Pancreas (tissue), 10 donors: ENCODE data around the gene RDH14. TPM values are rescaled to one million over a fixed set of nuclear protein-coding genes. Genes with fewer than 3 reads are reported as not detected.
A peak's percentile ranks its signal among the peaks of the same experiment; 100 is the strongest.

Source experiments
- ATAC-seq, 4 donors: fragments of 200-7000 bp; cut with Tn5 transposase; one replicate each; pipeline versions ENCODE4 v1.8.0 to v1.9.1; 2020; ENCODE audit warnings: mild to moderate bottlenecking in 4 of 4, moderate library complexity in 4 of 4
- DNase-seq, 6 donors: peaks; one replicate each; pipeline ENCODE4 v3.0.0-alpha.2; 2020
- FAIRE-seq: peaks from 2 replicates; lab custom pipeline; 2012; peaks lifted over from hg19 to GRCh38; lab: Jason Lieb, UNC
- H3K27ac ChIP-seq, 4 donors: fragments of 200-600 bp; sonication (generic); 1 replicate in 3 of 4; 2 replicates in 1 of 4; pipeline versions ENCODE4 v1.5.0 to v1.8.0; 2020
- H3K27me3 ChIP-seq, 4 donors: fragments of 200-600 bp; one replicate each; pipeline ENCODE4 v1.8.0; 2021
- H3K36me3 ChIP-seq, 3 donors: fragments of 200-600 bp; sonication (generic) in 1 of 3; one replicate each; pipeline versions ENCODE4 v1.5.0 to v1.8.0; 2020 to 2021
- H3K4me1 ChIP-seq, 3 donors: fragments of 200-600 bp; one replicate each; pipeline ENCODE4 v1.8.0; 2021
- H3K4me3 ChIP-seq, 4 donors: fragments of 200-600 bp; sonication (generic) in 2 of 4; one replicate each; pipeline versions ENCODE4 v1.5.0 to v1.8.0; 2020 to 2021
- H3K9me3 ChIP-seq, 4 donors: fragments of 200-600 bp; one replicate each; pipeline ENCODE4 v1.8.0; 2021
- CTCF ChIP-seq, 4 donors: fragments of 200-600 bp; sonication (generic) in 3 of 4; IDR thresholded peaks; one replicate each; pipeline versions ENCODE4 v1.5.0 to v1.8.0; 2021; ENCODE audit warnings: antibody characterized with exemption in 4 of 4
- WGBS, 2 donors: extraction: QIAGEN DNeasy Blood & Tissue Kit; methylation state at CpG; one replicate each; pipeline ENCODE4 v1.1.7; 2013; 5-methylcytosine and 5-hydroxymethylcytosine counted together
- intact Hi-C, 3 donors: fragments of 100-400 bp; cut with DNase I; formaldehyde crosslinking; loops; one replicate each; pipeline versions ENCODE4 v1.11.1 to v1.14.2; 2022
- polyA plus RNA-seq, 2 donors: library from polyadenylated mRNA; stranded (reverse); fragments of 200-250 nt; gene quantifications; one replicate each; pipeline ENCODE4 v1.2.3, GENCODE V29; 2013
- total RNA-seq, 6 donors: library from RNA; stranded (reverse); fragmentation: NEBNext Ultra II Directional in 4 of 6; extraction: Animal tissue kit (Norgen Biotek cat#: 25700) in 4 of 6; gene quantifications; one replicate each; pipeline versions ENCODE4 v1.2.1 to v1.2.4, GENCODE V29; 2021 to 2023
- donor health status: healthy with polysubstance abuse.
- donor health status: DM: no; HTN: no; CAD: no; lungs with moderate emphysema.
- donor health status: DM: no; HTN: no; CAD: no.
- donor health status: control.
- donor health status: control.
- donor health status: Bipolar disorder and iron deficiency.
- donor health status: DM: yes; HTN: yes; CAD: no.
- donor health status: DM: no; HTN: no; CAD: no.
- donor health status: DM: no; HTN: no; CAD: no.
- donor health status: DM: yes; HTN: yes; CAD: no.

RDH14 gene
- total and polyA plus RNA-seq, 8 donors, result 8.0 to 13.6 (median 8.9) TPM

GRCh38 chr2:18531194-18531593 lies 29.3 kb downstream of the RDH14 start:
- Histone ChIP-seq H3K9me3 (no peaks in the 10 kb centered on the region), H3K27me3 (no peaks in the 10 kb centered on the region), H3K4me3 (no peak overlapping the region), H3K4me1 (no peaks in the 10 kb centered on the region), H3K27ac (no peak overlapping the region), H3K36me3 (no peaks in the 10 kb centered on the region)
- intact Hi-C loops, result no loop called here
- ATAC-seq (peak in 1 of 4 donors; percentile 27), DNase-seq (no peak), FAIRE-seq (no peak)
- WGBS, 2 donors, result 6 to 18% methylated on average over 1 of the region's 1 CpG
- TF ChIP-seq CTCF (IDR thresholded peaks at IDR 0.05), result no peak

- DNase-seq, result no peak
- intact Hi-C loops, result loop anchor here in 2 of 3 donors (10.0 kb wide), 2 partner anchors 1327 to 1337 kb away; no protein-coding TSS in a partner anchor
- no peaks in the 10 kb centered on the region for H3K9me3 ChIP-seq
- H3K4me3 ChIP-seq, result no peak overlapping the region
- no peak for FAIRE-seq
- H3K36me3 ChIP-seq, result no peaks in the 10 kb centered on the region
- 70 to 71% methylated on average over 4 of the region's 4 CpGs for WGBS, 2 donors
- H3K27me3 ChIP-seq, result no peaks in the 10 kb centered on the region
- no peak for ATAC-seq
- H3K27ac ChIP-seq, result no peak overlapping the region
- no peaks in the 10 kb centered on the region for H3K4me1 ChIP-seq
- TF ChIP-seq CTCF (IDR thresholded peaks at IDR 0.05), result no peak
These were observed 32.6 kb downstream of the RDH14 start for GRCh38 chr2:18527822-18528221.

GRCh38 chr2:18527326-18527725 lies 33.1 kb downstream of the RDH14 start:
- no peak for FAIRE-seq
- Histone ChIP-seq H3K27me3 (no peaks in the 10 kb centered on the region), H3K9me3 (no peaks in the 10 kb centered on the region), H3K4me3 (no peak overlapping the region), H3K36me3 (no peaks in the 10 kb centered on the region), H3K27ac (no peak overlapping the region), H3K4me1 (no peaks in the 10 kb centered on the region)
- intact Hi-C loops, result loop anchor here in 2 of 3 donors (10.0 kb wide), 2 partner anchors 1327 to 1337 kb away; no protein-coding TSS in a partner anchor
- no peak for DNase-seq
- no peak for ATAC-seq
- 58 to 73% methylated on average over 2 of the region's 2 CpGs for WGBS, 2 donors
- TF ChIP-seq CTCF (IDR thresholded peaks at IDR 0.05), result no peak

GRCh38 chr2:18526429-18526828 lies 34.0 kb downstream of the RDH14 start:
- DNase-seq (no peak), ATAC-seq (no peak), FAIRE-seq (no peak)
- Histone ChIP-seq H3K9me3 (no peaks in the 10 kb centered on the region), H3K27ac (no peak overlapping the region), H3K4me1 (no peaks in the 10 kb centered on the region), H3K36me3 (no peaks in the 10 kb centered on the region), H3K27me3 (no peaks in the 10 kb centered on the region), H3K4me3 (no peak overlapping the region)
- no peak for TF ChIP-seq CTCF (IDR thresholded peaks at IDR 0.05)
- WGBS, 2 donors, result 76 to 82% methylated on average over 7 of the region's 7 CpGs
- intact Hi-C loops, result loop anchor here in 2 of 3 donors (10.0 kb wide), 2 partner anchors 1328 to 1338 kb away; no protein-coding TSS in a partner anchor

- FAIRE-seq, result no peak
- WGBS, 2 donors, result 72 to 81% methylated on average over 3 of the region's 3 CpGs
These were observed 34.6 kb downstream of the RDH14 start for GRCh38 chr2:18525852-18526251.

More at GRCh38 chr2:18525852-18526251, 34.6 kb downstream of the RDH14 start:
- no peak for TF ChIP-seq CTCF (IDR thresholded peaks at IDR 0.05)
- no peaks in the 10 kb centered on the region for H3K36me3 ChIP-seq
- DNase-seq (no peak), ATAC-seq (no peak)
- no peaks in the 10 kb centered on the region for H3K27me3 ChIP-seq
- no peaks in the 10 kb centered on the region for H3K4me1 ChIP-seq
- H3K27ac ChIP-seq, result no peak overlapping the region
- H3K4me3 ChIP-seq, result no peak overlapping the region
- H3K9me3 ChIP-seq, result no peaks in the 10 kb centered on the region
- intact Hi-C loops, result loop anchor here in 2 of 3 donors (10.0 kb wide), 2 partner anchors 1329 to 1339 kb away; no protein-coding TSS in a partner anchor
